Measurements from ENCODE around the gene COL9A3.

DNA sequence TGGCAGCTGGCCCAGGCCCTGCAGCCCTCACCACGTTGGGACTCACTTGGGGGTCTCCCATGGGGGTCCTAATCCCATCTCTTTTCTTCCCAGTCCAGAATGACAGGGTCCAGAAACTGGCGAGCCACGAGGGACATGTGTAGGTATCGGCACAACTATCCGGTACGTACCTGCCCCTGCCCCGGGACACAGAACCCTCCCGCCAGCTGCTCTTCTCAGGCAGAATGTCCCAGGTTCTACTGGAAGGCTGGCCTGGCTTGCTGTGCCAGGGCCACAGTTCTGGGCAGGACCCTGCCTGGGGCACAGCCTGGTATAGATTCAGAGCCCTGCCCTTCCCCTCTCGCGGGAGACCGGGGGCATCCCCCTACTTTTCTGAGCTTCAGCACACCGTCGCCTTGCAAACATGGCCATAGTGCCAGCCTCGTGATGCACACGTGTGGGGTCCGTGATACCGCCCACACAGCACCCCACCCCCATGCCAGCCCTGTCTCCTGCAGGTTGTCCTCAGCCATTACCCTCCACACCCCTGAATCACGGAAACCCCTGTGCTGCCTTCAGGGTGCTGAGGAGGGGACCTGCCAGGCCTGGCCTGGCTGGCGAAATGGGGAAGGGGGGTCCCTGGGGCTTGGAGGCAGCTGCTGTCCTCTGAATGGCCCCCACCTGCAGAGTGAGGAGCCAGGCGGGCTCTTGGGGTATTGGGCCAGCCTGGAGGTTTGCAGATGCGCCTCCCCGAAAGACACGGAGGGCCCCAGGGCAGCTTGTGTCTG lies 9.2 kb upstream of the COL9A3 start:
- TF ChIP-seq POLR2A (IDR thresholded peaks at IDR 0.05): no peak
- no peak for TF ChIP-seq EP300 (IDR thresholded peaks at IDR 0.05; ENCODE audit: low read depth)

All from transverse colon (tissue), 1 donor.